HCT116 (cell line): Measurements from ENCODE around the gene ADIPOR2. TPM values are rescaled to one million over a fixed set of nuclear protein-coding genes. Genes with fewer than 3 reads are reported as not detected.

ENCODE experiments used
- ATAC-seq: fragments of 200-7000 bp; cut with Tn5 transposase; 2 replicates; pipeline ENCODE4 v1.9.1; 2020; ENCODE audit warnings: mild to moderate bottlenecking, moderate library complexity
- BruUV-seq: library from RNA; stranded (reverse); fragments of 400-500 nt; replicated peaks from 2 replicates; lab custom pipeline; 2021; lab: Mats Ljungman, UMichigan
- CTCF ChIA-PET: fragments of 300-600 bp; sonication (Branson Sonifier 250); formaldehyde crosslinking; loops from one replicate; lab custom pipeline; 2021; ENCODE audit warnings: antibody characterized with exemption; lab: Charles Lee
- POLR2A ChIA-PET: fragments of 300-600, 350-600 bp; sonication (Branson Sonifier 250); formaldehyde crosslinking; loops from one replicate; lab custom pipeline; 2021; ENCODE audit warnings: antibody characterized with exemption; lab: Charles Lee
- RAD21 ChIA-PET, 2 experiments: fragments of 300-600 bp; sonication (Branson Sonifier 250); formaldehyde crosslinking; loops; one replicate each; lab custom pipeline; 2023; ENCODE audit warnings: low total read pairs in 2 of 2; ENCODE audit not compliant: uncharacterized antibody in 2 of 2, unreplicated experiment in 2 of 2, low non-redundant PET in 1 of 2; lab: Charles Lee
- DNase-seq: peaks from one replicate; pipeline ENCODE4 v3.0.0-alpha.2; 2010; ENCODE audit warnings: low read depth, low spot score
- H2AFZ ChIP-seq: fragments of 200-600 bp; shearing (Covaris generic), sonication (generic); 2 replicates; pipeline ENCODE4 v1.6.1; 2017; ENCODE audit warnings: low read depth, mixed run types, mixed read lengths, antibody characterized with exemption, low read length; ENCODE audit not compliant: poor library complexity, severe bottlenecking
- H3K27ac ChIP-seq: 2 replicates; pipeline ENCODE4 v1.5.1; 2012; ENCODE audit warnings: low read depth, low read length
- H3K27me3 ChIP-seq: fragments of 200-600 bp; sonication (generic); 2 replicates; pipeline ENCODE4 v1.6.1; 2016; ENCODE audit warnings: mixed run types, low read length, mixed read lengths; ENCODE audit not compliant: insufficient read depth
- H3K36me3 ChIP-seq, 2 experiments: fragments of 200-500 bp in 1 of 2; fragments of 200-600 bp in 1 of 2; sonication (Bioruptor generic) in 1 of 2; sonication (generic) in 1 of 2; 2 replicates each; pipeline versions ENCODE4 v1.5.1 to v1.6.1; 2014 to 2016; ENCODE audit warnings: low read length in 2 of 2, inconsistent platforms in 1 of 2, mixed read lengths in 1 of 2, mixed run types in 1 of 2; ENCODE audit not compliant: insufficient read depth in 2 of 2, control insufficient read depth in 1 of 2
- H3K4me1 ChIP-seq, 2 experiments: fragments of 200-600 bp in 1 of 2; sonication (generic) in 1 of 2; 2 replicates each; pipeline versions ENCODE4 v1.5.1 to v1.6.1; 2012 to 2017; ENCODE audit warnings: low read length in 2 of 2, inconsistent platforms in 1 of 2, mild to moderate bottlenecking in 1 of 2, mixed read lengths in 1 of 2, mixed run types in 1 of 2, moderate library complexity in 1 of 2; ENCODE audit not compliant: insufficient read depth in 2 of 2, control insufficient read depth in 1 of 2
- H3K4me2 ChIP-seq: fragments of 200-600 bp; sonication (generic); 2 replicates; pipeline ENCODE4 v1.6.1; 2017; ENCODE audit warnings: mixed run types, low read length, mixed read lengths
- H3K4me3 ChIP-seq, 2 experiments: fragments of 200-600 bp in 1 of 2; sonication (generic) in 1 of 2; replicated peaks in 1 of 2; 2 replicates each; pipeline ENCODE4 v1.5.1; 2011 to 2016; ENCODE audit warnings: low read length in 2 of 2, control low read depth in 1 of 2, low read depth in 1 of 2, mild to moderate bottlenecking in 1 of 2, mixed read lengths in 1 of 2, mixed run types in 1 of 2
- H3K79me2 ChIP-seq: fragments of 200-600 bp; sonication (generic); 2 replicates; pipeline ENCODE4 v1.6.1; 2017; ENCODE audit warnings: mild to moderate bottlenecking, mixed run types, low read length, moderate library complexity, mixed read lengths; ENCODE audit not compliant: insufficient read depth
- H3K9ac ChIP-seq: fragments of 200-600 bp; sonication (generic); 2 replicates; pipeline ENCODE4 v1.6.1; 2016; ENCODE audit warnings: low read length, mixed read lengths
- H3K9me2 ChIP-seq: fragments of 200-600 bp; sonication (generic), shearing (Covaris generic); 2 replicates; pipeline ENCODE4 v1.6.1; 2017; ENCODE audit warnings: mixed run types, mild to moderate bottlenecking, moderate library complexity; ENCODE audit not compliant: insufficient read depth
- H3K9me3 ChIP-seq, 2 experiments: fragments of 200-500 bp in 1 of 2; fragments of 200-600 bp in 1 of 2; sonication (Bioruptor generic) in 1 of 2; sonication (generic) in 1 of 2; 2 replicates each; pipeline ENCODE4 v1.6.1; 2014 to 2017; ENCODE audit warnings: low read length in 2 of 2, mixed read lengths in 2 of 2, inconsistent platforms in 1 of 2, low read depth in 1 of 2, mild to moderate bottlenecking in 1 of 2, mixed run types in 1 of 2, moderate library complexity in 1 of 2; ENCODE audit not compliant: control insufficient read depth in 1 of 2, insufficient read depth in 1 of 2
- H4K20me1 ChIP-seq: fragments of 200-600 bp; sonication (generic), shearing (Covaris generic); 2 replicates; pipeline ENCODE4 v1.6.1; 2017; ENCODE audit warnings: mixed run types, mild to moderate bottlenecking, moderate library complexity; ENCODE audit not compliant: insufficient read depth
- CEBPB ChIP-seq: IDR thresholded peaks from 2 replicates; pipeline ENCODE4 v1.6.1; 2012; ENCODE audit warnings: low read depth
- ELF1 ChIP-seq: IDR thresholded peaks from 2 replicates; pipeline ENCODE4 v1.6.1; 2012; ENCODE audit warnings: low read depth, borderline replicate concordance
- EZH2phosphoT487 ChIP-seq: fragments of 200-600 bp; IDR thresholded peaks from 2 replicates; pipeline ENCODE4 v1.6.1; 2018; ENCODE audit warnings: antibody characterized with exemption, borderline replicate concordance
- FOSL1 ChIP-seq: IDR thresholded peaks from 2 replicates; pipeline ENCODE4 v1.6.1; 2012; ENCODE audit warnings: low read depth
- JUND ChIP-seq: IDR thresholded peaks from 2 replicates; pipeline ENCODE4 v1.6.1; 2012
- POLR2A ChIP-seq: IDR thresholded peaks from 2 replicates; pipeline ENCODE4 v1.7.0; 2011; ENCODE audit warnings: borderline replicate concordance; ENCODE audit not compliant: insufficient read depth, insufficient read length; ENCODE audit errors: extremely low read depth
- POLR2AphosphoS5 ChIP-seq: IDR thresholded peaks from 2 replicates; pipeline ENCODE4 v1.6.1; 2011; ENCODE audit warnings: mild to moderate bottlenecking, low read depth, low read length, moderate library complexity
- RAD21 ChIP-seq: IDR thresholded peaks from 2 replicates; pipeline ENCODE4 v1.6.1; 2012; ENCODE audit warnings: low read depth, mild to moderate bottlenecking
- SIN3A ChIP-seq: IDR thresholded peaks from 2 replicates; pipeline ENCODE4 v1.6.1; 2012; ENCODE audit warnings: low read depth
- SP1 ChIP-seq: IDR thresholded peaks from 2 replicates; pipeline ENCODE4 v1.6.1; 2012; ENCODE audit warnings: low read depth
- SRF ChIP-seq: IDR thresholded peaks from 2 replicates; pipeline ENCODE4 v1.6.1; 2012; ENCODE audit warnings: low read depth
- TCF7L2 ChIP-seq: IDR thresholded peaks from 2 replicates; pipeline ENCODE4 v1.7.0; 2011; ENCODE audit warnings: borderline replicate concordance, inconsistent platforms; ENCODE audit not compliant: insufficient read depth, insufficient read length; ENCODE audit errors: extremely low read depth
- YY1 ChIP-seq: IDR thresholded peaks from 2 replicates; pipeline ENCODE4 v1.6.1; 2011; ENCODE audit warnings: low read length, low read depth, moderate library complexity, mild to moderate bottlenecking; ENCODE audit not compliant: insufficient replicate concordance; ENCODE audit errors: extremely low read depth
- ZNF274 ChIP-seq: fragments of 200-500 bp; sonication (Bioruptor generic); IDR thresholded peaks from 2 replicates; pipeline ENCODE4 v1.6.1; 2014; ENCODE audit warnings: mild to moderate bottlenecking, low read depth, low read length, inconsistent platforms
- intact Hi-C: fragments of 100-400 bp; cut with micrococcal nuclease; formaldehyde crosslinking; loops from 2 replicates; pipeline ENCODE4 v1.10.0; 2022
- total RNA-seq: library from RNA; stranded (reverse); gene quantifications from one replicate; pipeline ENCODE4 v1.2.1, GENCODE V29; 2021; ENCODE audit not compliant: unreplicated experiment
- TF ChIP-seq, protein P1 (sequence below): IDR thresholded peaks from 2 replicates; pipeline ENCODE4 v1.6.1; 2012; ENCODE audit warnings: low read depth
- TF ChIP-seq, protein P2 (sequence below): IDR thresholded peaks from 2 replicates; pipeline ENCODE4 v1.6.1; 2012
- TF ChIP-seq, protein P3 (sequence below), 3 experiments: fragments of 200-600 bp in 1 of 3; sonication (generic) in 1 of 3; IDR thresholded peaks in 2 of 3; conservative IDR thresholded peaks in 1 of 3; 2 replicates each; pipeline ENCODE4 v1.5.1; 2012 to 2017; ENCODE audit warnings: low read depth in 2 of 3, low read length in 2 of 3, antibody characterized with exemption in 1 of 3, borderline replicate concordance in 1 of 3, control low read depth in 1 of 3, mild to moderate bottlenecking in 1 of 3, mixed read lengths in 1 of 3, mixed run types in 1 of 3, moderate library complexity in 1 of 3; ENCODE audit not compliant: insufficient read depth in 1 of 3
- TF ChIP-seq, protein P4 (sequence below): IDR thresholded peaks from 2 replicates; pipeline ENCODE4 v1.6.1; 2011; ENCODE audit warnings: mild to moderate bottlenecking, low read length, moderate library complexity; ENCODE audit not compliant: insufficient replicate concordance; ENCODE audit errors: extremely low read depth

Gene ADIPOR2
- total RNA-seq, 1 experiment from 2014 or later, result 69.9 TPM

DNA sequence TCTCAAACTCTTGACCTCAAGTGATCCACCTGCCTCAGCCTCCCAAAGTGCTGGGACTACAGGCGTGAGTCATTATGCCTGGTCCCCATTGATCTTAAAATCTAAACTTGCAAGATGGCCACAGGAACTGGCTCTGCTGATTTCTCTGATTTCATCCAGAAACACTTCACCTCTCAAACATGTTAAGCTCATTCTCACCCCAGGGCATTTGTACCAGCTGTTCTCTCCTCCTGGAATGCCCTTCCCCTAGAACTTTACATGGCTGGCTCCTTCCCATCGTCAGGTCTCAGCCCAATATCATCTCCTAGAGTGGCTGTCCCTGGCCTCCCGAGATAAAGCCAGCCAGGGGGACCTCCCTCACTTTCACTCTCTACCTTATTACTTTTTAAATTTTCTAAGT lies 124.2 kb downstream of the ADIPOR2 start:
- no peak for TF ChIP-seq CEBPB
- no peak for TF ChIP-seq FOSL1
- TF ChIP-seq YY1, result no peak
- TF ChIP-seq RAD21, result no peak
- TF ChIP-seq, protein P1, sequence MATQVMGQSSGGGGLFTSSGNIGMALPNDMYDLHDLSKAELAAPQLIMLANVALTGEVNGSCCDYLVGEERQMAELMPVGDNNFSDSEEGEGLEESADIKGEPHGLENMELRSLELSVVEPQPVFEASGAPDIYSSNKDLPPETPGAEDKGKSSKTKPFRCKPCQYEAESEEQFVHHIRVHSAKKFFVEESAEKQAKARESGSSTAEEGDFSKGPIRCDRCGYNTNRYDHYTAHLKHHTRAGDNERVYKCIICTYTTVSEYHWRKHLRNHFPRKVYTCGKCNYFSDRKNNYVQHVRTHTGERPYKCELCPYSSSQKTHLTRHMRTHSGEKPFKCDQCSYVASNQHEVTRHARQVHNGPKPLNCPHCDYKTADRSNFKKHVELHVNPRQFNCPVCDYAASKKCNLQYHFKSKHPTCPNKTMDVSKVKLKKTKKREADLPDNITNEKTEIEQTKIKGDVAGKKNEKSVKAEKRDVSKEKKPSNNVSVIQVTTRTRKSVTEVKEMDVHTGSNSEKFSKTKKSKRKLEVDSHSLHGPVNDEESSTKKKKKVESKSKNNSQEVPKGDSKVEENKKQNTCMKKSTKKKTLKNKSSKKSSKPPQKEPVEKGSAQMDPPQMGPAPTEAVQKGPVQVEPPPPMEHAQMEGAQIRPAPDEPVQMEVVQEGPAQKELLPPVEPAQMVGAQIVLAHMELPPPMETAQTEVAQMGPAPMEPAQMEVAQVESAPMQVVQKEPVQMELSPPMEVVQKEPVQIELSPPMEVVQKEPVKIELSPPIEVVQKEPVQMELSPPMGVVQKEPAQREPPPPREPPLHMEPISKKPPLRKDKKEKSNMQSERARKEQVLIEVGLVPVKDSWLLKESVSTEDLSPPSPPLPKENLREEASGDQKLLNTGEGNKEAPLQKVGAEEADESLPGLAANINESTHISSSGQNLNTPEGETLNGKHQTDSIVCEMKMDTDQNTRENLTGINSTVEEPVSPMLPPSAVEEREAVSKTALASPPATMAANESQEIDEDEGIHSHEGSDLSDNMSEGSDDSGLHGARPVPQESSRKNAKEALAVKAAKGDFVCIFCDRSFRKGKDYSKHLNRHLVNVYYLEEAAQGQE, result no peak
- no peak for TF ChIP-seq EZH2phosphoT487
- TF ChIP-seq ELF1, result no peak
- TF ChIP-seq, protein P2, sequence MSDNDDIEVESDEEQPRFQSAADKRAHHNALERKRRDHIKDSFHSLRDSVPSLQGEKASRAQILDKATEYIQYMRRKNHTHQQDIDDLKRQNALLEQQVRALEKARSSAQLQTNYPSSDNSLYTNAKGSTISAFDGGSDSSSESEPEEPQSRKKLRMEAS, result no peak
- TF ChIP-seq POLR2AphosphoS5, result no peak
- TF ChIP-seq, protein P3, sequence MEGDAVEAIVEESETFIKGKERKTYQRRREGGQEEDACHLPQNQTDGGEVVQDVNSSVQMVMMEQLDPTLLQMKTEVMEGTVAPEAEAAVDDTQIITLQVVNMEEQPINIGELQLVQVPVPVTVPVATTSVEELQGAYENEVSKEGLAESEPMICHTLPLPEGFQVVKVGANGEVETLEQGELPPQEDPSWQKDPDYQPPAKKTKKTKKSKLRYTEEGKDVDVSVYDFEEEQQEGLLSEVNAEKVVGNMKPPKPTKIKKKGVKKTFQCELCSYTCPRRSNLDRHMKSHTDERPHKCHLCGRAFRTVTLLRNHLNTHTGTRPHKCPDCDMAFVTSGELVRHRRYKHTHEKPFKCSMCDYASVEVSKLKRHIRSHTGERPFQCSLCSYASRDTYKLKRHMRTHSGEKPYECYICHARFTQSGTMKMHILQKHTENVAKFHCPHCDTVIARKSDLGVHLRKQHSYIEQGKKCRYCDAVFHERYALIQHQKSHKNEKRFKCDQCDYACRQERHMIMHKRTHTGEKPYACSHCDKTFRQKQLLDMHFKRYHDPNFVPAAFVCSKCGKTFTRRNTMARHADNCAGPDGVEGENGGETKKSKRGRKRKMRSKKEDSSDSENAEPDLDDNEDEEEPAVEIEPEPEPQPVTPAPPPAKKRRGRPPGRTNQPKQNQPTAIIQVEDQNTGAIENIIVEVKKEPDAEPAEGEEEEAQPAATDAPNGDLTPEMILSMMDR (IDR thresholded peaks at IDR 0.05 in 2 of 3, conservative IDR thresholded peaks at IDR 0.05 in 1 of 3; ENCODE audit: borderline replicate concordance in 1 of 3, insufficient read depth in 1 of 3, low read depth in 2 of 3, low read length in 2 of 3), result no peak
- TF ChIP-seq TCF7L2, result no peak
- TF ChIP-seq SRF, result no peak
- TF ChIP-seq SIN3A, result no peak
- TF ChIP-seq SP1, result no peak
- no peak for TF ChIP-seq ZNF274
- no peak for TF ChIP-seq POLR2A
- TF ChIP-seq, protein P4, sequence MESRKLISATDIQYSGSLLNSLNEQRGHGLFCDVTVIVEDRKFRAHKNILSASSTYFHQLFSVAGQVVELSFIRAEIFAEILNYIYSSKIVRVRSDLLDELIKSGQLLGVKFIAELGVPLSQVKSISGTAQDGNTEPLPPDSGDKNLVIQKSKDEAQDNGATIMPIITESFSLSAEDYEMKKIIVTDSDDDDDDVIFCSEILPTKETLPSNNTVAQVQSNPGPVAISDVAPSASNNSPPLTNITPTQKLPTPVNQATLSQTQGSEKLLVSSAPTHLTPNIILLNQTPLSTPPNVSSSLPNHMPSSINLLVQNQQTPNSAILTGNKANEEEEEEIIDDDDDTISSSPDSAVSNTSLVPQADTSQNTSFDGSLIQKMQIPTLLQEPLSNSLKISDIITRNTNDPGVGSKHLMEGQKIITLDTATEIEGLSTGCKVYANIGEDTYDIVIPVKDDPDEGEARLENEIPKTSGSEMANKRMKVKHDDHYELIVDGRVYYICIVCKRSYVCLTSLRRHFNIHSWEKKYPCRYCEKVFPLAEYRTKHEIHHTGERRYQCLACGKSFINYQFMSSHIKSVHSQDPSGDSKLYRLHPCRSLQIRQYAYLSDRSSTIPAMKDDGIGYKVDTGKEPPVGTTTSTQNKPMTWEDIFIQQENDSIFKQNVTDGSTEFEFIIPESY, result no peak
- TF ChIP-seq JUND, result no peak
- H3K9me2 ChIP-seq, result no peaks in the 10 kb centered on the region
- no peaks in the 10 kb centered on the region for H4K20me1 ChIP-seq
- H3K36me3 ChIP-seq, result no peaks in the 10 kb centered on the region
- no TSS peak for BruUV-seq
- CTCF ChIA-PET, result no interaction called here
- no peaks in the 10 kb centered on the region for H3K79me2 ChIP-seq
- peaks cover 0 to 2% of the 10 kb centered on the region in 2 experiments; a peak in 1 of 4 replicates for H3K4me1 ChIP-seq
- H3K4me2 ChIP-seq, result no peak overlapping the region
- no peak overlapping the region for H3K4me3 ChIP-seq
- no peak for ATAC-seq
- POLR2A ChIA-PET, result no interaction called here
- H3K9me3 ChIP-seq, result no peaks in the 10 kb centered on the region
- DNase-seq, result no peak
- intact Hi-C loops, result no loop called here
- RAD21 ChIA-PET, result no interaction called here
- H3K27me3 ChIP-seq, result no peaks in the 10 kb centered on the region
- no peak overlapping the region for H3K27ac ChIP-seq
- H3K9ac ChIP-seq, result no peak overlapping the region
- H2AFZ ChIP-seq, result no peak overlapping the region
